Measurements from ENCODE around the gene AS3MT. TPM values are rescaled to one million over a fixed set of nuclear protein-coding genes. Genes with fewer than 3 reads are reported as not detected.

Gene AS3MT
- total and polyA plus RNA-seq, 2 of the 8 experiments (the other 6 are each of a cell fraction or from before 2014, with no cell fraction given): 5.8 to 10.3 TPM

- WGBS, 2 experiments (ENCODE audit: extremely low coverage in 1 of 2, insufficient coverage in 1 of 2, insufficient read length in 1 of 2, insufficient replicate concordance in 2 of 2, low coverage in 1 of 2, low lambda C conversion rate in 2 of 2, missing lambda C conversion rate in 1 of 2): 90% methylated on average over 2 of the region's 2 CpGs; no CpG with 5 or more reads in 1 of the 2 experiments
- Histone ChIP-seq H3K36me3 (ENCODE audit: control insufficient read depth in 2 of 4, insufficient read depth in 4 of 4, low read length in 3 of 4) (no peaks in the 10 kb centered on the region), H3K79me1 (ENCODE audit: low read depth, low read length) (no peaks in the 10 kb centered on the region), H2BK5ac (ENCODE audit: low read depth, low read length) (no peak overlapping the region), H2BK15ac (ENCODE audit: low read length) (no peak overlapping the region), H3K79me2 (ENCODE audit: control insufficient read depth in 1 of 2, insufficient read depth in 2 of 2, low read length in 2 of 2) (no peaks in the 10 kb centered on the region), H3K56ac (replicated peaks; ENCODE audit: insufficient read length, low read depth, low read length) (no peak overlapping the region), H3K9me3 (ENCODE audit: insufficient read depth in 2 of 2, low read depth in 1 of 2, low read length in 1 of 2) (no peaks in the 10 kb centered on the region), H3K4me2 (ENCODE audit: insufficient read depth in 1 of 2, low read depth in 2 of 2, low read length in 2 of 2) (no peak overlapping the region), H2BK12ac (ENCODE audit: low read depth, low read length) (no peak overlapping the region), H2BK20ac (ENCODE audit: low read length) (no peak overlapping the region), H2AFZ (ENCODE audit: low read length) (no peak overlapping the region), H3K4ac (replicated peaks; ENCODE audit: insufficient read length, low read depth, low read length) (no peak overlapping the region), H4K5ac (ENCODE audit: insufficient read length, low read depth, low read length) (no peak overlapping the region), H3K27ac (ENCODE audit: low read depth, low read length) (no peak overlapping the region), H3K14ac (ENCODE audit: insufficient read length) (no peak overlapping the region), H3K27me3 (replicated peaks in 1 of 4; ENCODE audit: control insufficient read depth in 3 of 4, extremely low read depth in 1 of 4, insufficient read depth in 3 of 4, low read length in 3 of 4) (no peaks in the 10 kb centered on the region), H3K23ac (ENCODE audit: insufficient read length) (no peak overlapping the region), H4K20me1 (replicated peaks in 1 of 2; ENCODE audit: control insufficient read depth in 1 of 2, insufficient read depth in 2 of 2, low read length in 2 of 2) (no peaks in the 10 kb centered on the region), H2AK5ac (ENCODE audit: low read depth, low read length) (no peak overlapping the region), H3K18ac (ENCODE audit: extremely low read depth, low read length) (no peak overlapping the region), H4K8ac (ENCODE audit: extremely low read depth, insufficient read depth, low read length) (no peak overlapping the region), H3K9ac (replicated peaks in 1 of 4; ENCODE audit: extremely low read depth in 1 of 4, low read depth in 3 of 4, low read length in 3 of 4) (no peak overlapping the region), H4K91ac (replicated peaks; ENCODE audit: insufficient read length, low read length) (no peak overlapping the region), H2BK120ac (replicated peaks; ENCODE audit: low read depth, low read length) (no peak overlapping the region), H3K4me1 (replicated peaks in 1 of 4; ENCODE audit: control insufficient read depth in 3 of 4, insufficient read depth in 4 of 4, low read length in 3 of 4) (peaks cover 0 to 3% (median 0%) of the 10 kb centered on the region in 4 experiments; a peak in 3 of 7 replicates), H3K23me2 (ENCODE audit: low read depth, low read length) (no peaks in the 10 kb centered on the region), H3K4me3 (ENCODE audit: extremely low read depth in 1 of 4, insufficient read depth in 2 of 4, low read depth in 3 of 4, low read length in 4 of 4) (no peak overlapping the region)
- FAIRE-seq (no peak), DNase-seq (ENCODE audit: low read depth in 1 of 2, low spot score in 2 of 2) (no peak)
- CTCF ChIA-PET (ENCODE audit: partially characterized antibody): interaction anchor here (1.5 kb wide), 1 partner anchor 98 kb away, joined by 3 read pairs; no protein-coding TSS in a partner anchor
- POLR2A ChIA-PET (ENCODE audit: partially characterized antibody): no interaction called here
- no peak for TF ChIP-seq TAF1 (IDR thresholded peaks at IDR 0.05; ENCODE audit: low read depth, low read length)
- no peak for TF ChIP-seq EZH2 (IDR thresholded peaks at IDR 0.05; ENCODE audit: low read depth, low read length, severe bottlenecking)
- no peak for TF ChIP-seq PHF8 (conservative IDR thresholded peaks at IDR 0.05; ENCODE audit: low read depth, low read length)
- TF ChIP-seq RNF2 (IDR thresholded peaks at IDR 0.05; ENCODE audit: borderline replicate concordance, low read depth, low read length, missing control alignments, poor library complexity, severe bottlenecking): no peak
- TF ChIP-seq RXRA (IDR thresholded peaks at IDR 0.05; ENCODE audit: insufficient read depth, low read depth, low read length): no peak
- TF ChIP-seq HDAC2 (IDR thresholded peaks at IDR 0.05; ENCODE audit: borderline replicate concordance in 1 of 2, low read depth in 2 of 2, low read length in 2 of 2): no peak
- no peak for TF ChIP-seq RAD21 (IDR thresholded peaks at IDR 0.05 in 1 of 2, conservative IDR thresholded peaks at IDR 0.05 in 1 of 2; ENCODE audit: low read depth in 2 of 2, low read length in 2 of 2)
- no peak for TF ChIP-seq RBBP5 (IDR thresholded peaks at IDR 0.05; ENCODE audit: borderline replicate concordance, low read depth, low read length)
- TF ChIP-seq SP1 (IDR thresholded peaks at IDR 0.05; ENCODE audit: low read depth, low read length): no peak
- no peak for TF ChIP-seq EGR1 (IDR thresholded peaks at IDR 0.05; ENCODE audit: borderline replicate concordance, low read depth, low read length)
- no peak for TF ChIP-seq SIX5 (IDR thresholded peaks at IDR 0.05; ENCODE audit: low read depth, low read length)
Measured at GRCh38 chr10:102946992-102947391, 77.7 kb downstream of the AS3MT start.

Data from H1 (cell line).